Neural cell (in vitro differentiated cells): ENCODE data around the gene IFRD2. TPM values are rescaled to one million over a fixed set of nuclear protein-coding genes. Genes with fewer than 3 reads are reported as not detected.
"Not testable (repeated sequence)": the region's sequence is repeated elsewhere in the genome, so short reads cannot be mapped to it uniquely, and the experiment has no call there.

Experiments used
- H2AFZ ChIP-seq: fragments of 200-600, 300-800 bp; sonication (generic), shearing (Covaris generic); 2 replicates; pipeline ENCODE4 v1.6.0; 2014; ENCODE audit warnings: low read depth, mild to moderate bottlenecking, antibody characterized with exemption, low read length, moderate library complexity
- H3F3A ChIP-seq: fragments of 200-600 bp; shearing (Covaris generic); 2 replicates; pipeline ENCODE4 v1.6.1; 2016; ENCODE audit warnings: mild to moderate bottlenecking, moderate library complexity, mixed read lengths, antibody characterized with exemption, low read length; ENCODE audit not compliant: insufficient read depth, poor library complexity, severe bottlenecking
- H3K27ac ChIP-seq: fragments of 200-600, 300-800 bp; sonication (generic), shearing (Covaris generic); 2 replicates; pipeline ENCODE4 v1.5.1; 2014; ENCODE audit warnings: mild to moderate bottlenecking, low read length, moderate library complexity
- H3K27me3 ChIP-seq: fragments of 300-800, 200-600 bp; sonication (generic), shearing (Covaris generic); 2 replicates; pipeline ENCODE4 v1.6.0; 2014; ENCODE audit warnings: mild to moderate bottlenecking, low read depth, low read length, moderate library complexity; ENCODE audit not compliant: insufficient read depth
- H3K36me3 ChIP-seq: fragments of 300-800, 200-600 bp; sonication (generic), shearing (Covaris generic); 2 replicates; pipeline ENCODE4 v1.5.1; 2014; ENCODE audit warnings: mild to moderate bottlenecking, antibody characterized with exemption, low read length, moderate library complexity; ENCODE audit not compliant: insufficient read depth
- H3K4me2 ChIP-seq: fragments of 300-800, 200-600 bp; sonication (generic), shearing (Covaris generic); 2 replicates; pipeline ENCODE4 v1.6.0; 2014; ENCODE audit warnings: mild to moderate bottlenecking, low read length
- H3K4me3 ChIP-seq: fragments of 300-800, 200-600 bp; sonication (generic), shearing (Covaris generic); 2 replicates; pipeline ENCODE4 v1.5.1; 2014; ENCODE audit warnings: mild to moderate bottlenecking, low read length, moderate library complexity
- H3K79me2 ChIP-seq: fragments of 200-600 bp; shearing (Covaris generic); replicated peaks from 2 replicates; pipeline ENCODE4 v1.6.0; 2014; ENCODE audit warnings: mild to moderate bottlenecking, low read length, moderate library complexity; ENCODE audit not compliant: insufficient read depth
- H3K9ac ChIP-seq: fragments of 300-800, 200-600 bp; sonication (generic), shearing (Covaris generic); 2 replicates; pipeline ENCODE4 v1.6.1; 2016; ENCODE audit warnings: mild to moderate bottlenecking, low read length, mixed read lengths
- H3K9me2 ChIP-seq: fragments of 200-600 bp; shearing (Covaris generic); 2 replicates; pipeline ENCODE4 v1.6.1; 2016; ENCODE audit warnings: mild to moderate bottlenecking, low read length, mixed read lengths; ENCODE audit not compliant: insufficient read depth
- H3K9me3 ChIP-seq: fragments of 200-600, 300-800 bp; sonication (generic), shearing (Covaris generic); 2 replicates; pipeline ENCODE4 v1.6.1; 2016; ENCODE audit warnings: mild to moderate bottlenecking, mixed run types, low read length, moderate library complexity, mixed read lengths
- H4K20me1 ChIP-seq: fragments of 200-600 bp; shearing (Covaris generic); 2 replicates; pipeline ENCODE4 v1.6.1; 2016; ENCODE audit warnings: mild to moderate bottlenecking, mixed run types; ENCODE audit not compliant: insufficient read depth
- EP300 ChIP-seq: fragments of 450-650 bp; conservative IDR thresholded peaks from 2 replicates; pipeline ENCODE4 v1.6.1; 2014; ENCODE audit warnings: antibody characterized with exemption, mild to moderate bottlenecking, moderate library complexity; ENCODE audit not compliant: poor library complexity, severe bottlenecking
- EZH2 ChIP-seq: fragments of 200-600, 300-800 bp; shearing (Covaris generic), sonication (generic); IDR thresholded peaks from 2 replicates; pipeline ENCODE4 v1.6.1; 2014; ENCODE audit warnings: antibody characterized with exemption, low read length, borderline replicate concordance, mild to moderate bottlenecking; ENCODE audit not compliant: insufficient read depth, poor library complexity, severe bottlenecking
- MXI1 ChIP-seq: fragments of 450-650 bp; conservative IDR thresholded peaks from 2 replicates; pipeline ENCODE4 v1.6.1; 2014; ENCODE audit warnings: antibody characterized with exemption, mild to moderate bottlenecking; ENCODE audit not compliant: poor library complexity, severe bottlenecking
- POLR2AphosphoS5 ChIP-seq: IDR thresholded peaks from 2 replicates; pipeline ENCODE4 v1.6.1; 2012
- RAD21 ChIP-seq: fragments of 450-650 bp; conservative IDR thresholded peaks from 2 replicates; pipeline ENCODE4 v1.6.1; 2014; ENCODE audit warnings: antibody characterized with exemption, mild to moderate bottlenecking, moderate library complexity
- SMC3 ChIP-seq: fragments of 450-650 bp; conservative IDR thresholded peaks from 2 replicates; pipeline ENCODE4 v1.6.1; 2014; ENCODE audit warnings: antibody characterized with exemption, mild to moderate bottlenecking, moderate library complexity; ENCODE audit not compliant: poor library complexity
- TAF1 ChIP-seq: IDR thresholded peaks from 2 replicates; pipeline ENCODE4 v1.6.1; 2012; ENCODE audit warnings: low read depth
- polyA plus RNA-seq: library from polyadenylated mRNA; depleted of rRNA; stranded (reverse); fragments of >200 nt; gene quantifications from 2 replicates; pipeline ENCODE4 v1.2.3, GENCODE V29; 2014
- TF ChIP-seq, protein P1 (sequence below): IDR thresholded peaks from 2 replicates; pipeline ENCODE4 v1.6.1; 2012; ENCODE audit warnings: borderline replicate concordance
- TF ChIP-seq, protein P2 (sequence below): fragments of 450-650 bp; IDR thresholded peaks from 2 replicates; pipeline ENCODE4 v1.5.1; 2014; ENCODE audit warnings: antibody characterized with exemption, mild to moderate bottlenecking, moderate library complexity; ENCODE audit not compliant: poor library complexity, severe bottlenecking

The IFRD2 gene
- polyA plus RNA-seq, 1 donor from 2014 or later: 41.8 TPM

DNA sequence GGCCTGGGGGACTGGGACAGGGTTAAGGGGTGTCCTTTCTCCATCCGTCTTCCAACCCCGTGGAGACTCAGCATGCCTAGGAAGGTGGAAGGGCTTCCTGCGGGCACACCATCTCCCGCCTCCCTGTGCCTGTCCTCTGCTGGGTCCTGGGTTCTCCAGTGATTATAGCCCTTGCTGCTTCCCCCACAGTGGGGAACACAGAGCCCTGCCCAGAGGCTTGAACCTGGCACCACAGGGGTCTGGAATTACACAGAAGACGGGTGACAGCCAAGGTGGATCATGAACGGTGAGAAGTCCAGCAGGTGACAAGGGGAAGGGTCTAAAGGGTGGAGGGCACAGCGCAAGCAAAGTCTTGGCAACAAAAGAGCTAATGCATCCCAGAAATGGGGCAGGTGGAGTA lies 29.5 kb downstream of the IFRD2 start:
- no peaks in the 10 kb centered on the region for H3K9me2 ChIP-seq
- no peak overlapping the region for H3K4me2 ChIP-seq
- H3K9ac ChIP-seq: no peak overlapping the region
- no peak overlapping the region for H3K4me3 ChIP-seq
- H2AFZ ChIP-seq: no peak overlapping the region
- TF ChIP-seq POLR2AphosphoS5 (no peak), SMC3 (no peak), MXI1 (no peak), TAF1 (no peak)
- TF ChIP-seq, protein P1, sequence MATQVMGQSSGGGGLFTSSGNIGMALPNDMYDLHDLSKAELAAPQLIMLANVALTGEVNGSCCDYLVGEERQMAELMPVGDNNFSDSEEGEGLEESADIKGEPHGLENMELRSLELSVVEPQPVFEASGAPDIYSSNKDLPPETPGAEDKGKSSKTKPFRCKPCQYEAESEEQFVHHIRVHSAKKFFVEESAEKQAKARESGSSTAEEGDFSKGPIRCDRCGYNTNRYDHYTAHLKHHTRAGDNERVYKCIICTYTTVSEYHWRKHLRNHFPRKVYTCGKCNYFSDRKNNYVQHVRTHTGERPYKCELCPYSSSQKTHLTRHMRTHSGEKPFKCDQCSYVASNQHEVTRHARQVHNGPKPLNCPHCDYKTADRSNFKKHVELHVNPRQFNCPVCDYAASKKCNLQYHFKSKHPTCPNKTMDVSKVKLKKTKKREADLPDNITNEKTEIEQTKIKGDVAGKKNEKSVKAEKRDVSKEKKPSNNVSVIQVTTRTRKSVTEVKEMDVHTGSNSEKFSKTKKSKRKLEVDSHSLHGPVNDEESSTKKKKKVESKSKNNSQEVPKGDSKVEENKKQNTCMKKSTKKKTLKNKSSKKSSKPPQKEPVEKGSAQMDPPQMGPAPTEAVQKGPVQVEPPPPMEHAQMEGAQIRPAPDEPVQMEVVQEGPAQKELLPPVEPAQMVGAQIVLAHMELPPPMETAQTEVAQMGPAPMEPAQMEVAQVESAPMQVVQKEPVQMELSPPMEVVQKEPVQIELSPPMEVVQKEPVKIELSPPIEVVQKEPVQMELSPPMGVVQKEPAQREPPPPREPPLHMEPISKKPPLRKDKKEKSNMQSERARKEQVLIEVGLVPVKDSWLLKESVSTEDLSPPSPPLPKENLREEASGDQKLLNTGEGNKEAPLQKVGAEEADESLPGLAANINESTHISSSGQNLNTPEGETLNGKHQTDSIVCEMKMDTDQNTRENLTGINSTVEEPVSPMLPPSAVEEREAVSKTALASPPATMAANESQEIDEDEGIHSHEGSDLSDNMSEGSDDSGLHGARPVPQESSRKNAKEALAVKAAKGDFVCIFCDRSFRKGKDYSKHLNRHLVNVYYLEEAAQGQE: no peak
- TF ChIP-seq, protein P2, sequence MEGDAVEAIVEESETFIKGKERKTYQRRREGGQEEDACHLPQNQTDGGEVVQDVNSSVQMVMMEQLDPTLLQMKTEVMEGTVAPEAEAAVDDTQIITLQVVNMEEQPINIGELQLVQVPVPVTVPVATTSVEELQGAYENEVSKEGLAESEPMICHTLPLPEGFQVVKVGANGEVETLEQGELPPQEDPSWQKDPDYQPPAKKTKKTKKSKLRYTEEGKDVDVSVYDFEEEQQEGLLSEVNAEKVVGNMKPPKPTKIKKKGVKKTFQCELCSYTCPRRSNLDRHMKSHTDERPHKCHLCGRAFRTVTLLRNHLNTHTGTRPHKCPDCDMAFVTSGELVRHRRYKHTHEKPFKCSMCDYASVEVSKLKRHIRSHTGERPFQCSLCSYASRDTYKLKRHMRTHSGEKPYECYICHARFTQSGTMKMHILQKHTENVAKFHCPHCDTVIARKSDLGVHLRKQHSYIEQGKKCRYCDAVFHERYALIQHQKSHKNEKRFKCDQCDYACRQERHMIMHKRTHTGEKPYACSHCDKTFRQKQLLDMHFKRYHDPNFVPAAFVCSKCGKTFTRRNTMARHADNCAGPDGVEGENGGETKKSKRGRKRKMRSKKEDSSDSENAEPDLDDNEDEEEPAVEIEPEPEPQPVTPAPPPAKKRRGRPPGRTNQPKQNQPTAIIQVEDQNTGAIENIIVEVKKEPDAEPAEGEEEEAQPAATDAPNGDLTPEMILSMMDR: no peak
- H4K20me1 ChIP-seq: no peaks in the 10 kb centered on the region
- H3K79me2 ChIP-seq: no peaks in the 10 kb centered on the region
- no peak overlapping the region for H3K27ac ChIP-seq
- H3K9me3 ChIP-seq: no peaks in the 10 kb centered on the region
- H3F3A ChIP-seq: peaks cover 5% of the 10 kb centered on the region
- no peaks in the 10 kb centered on the region for H3K27me3 ChIP-seq
- no peaks in the 10 kb centered on the region for H3K36me3 ChIP-seq

DNA sequence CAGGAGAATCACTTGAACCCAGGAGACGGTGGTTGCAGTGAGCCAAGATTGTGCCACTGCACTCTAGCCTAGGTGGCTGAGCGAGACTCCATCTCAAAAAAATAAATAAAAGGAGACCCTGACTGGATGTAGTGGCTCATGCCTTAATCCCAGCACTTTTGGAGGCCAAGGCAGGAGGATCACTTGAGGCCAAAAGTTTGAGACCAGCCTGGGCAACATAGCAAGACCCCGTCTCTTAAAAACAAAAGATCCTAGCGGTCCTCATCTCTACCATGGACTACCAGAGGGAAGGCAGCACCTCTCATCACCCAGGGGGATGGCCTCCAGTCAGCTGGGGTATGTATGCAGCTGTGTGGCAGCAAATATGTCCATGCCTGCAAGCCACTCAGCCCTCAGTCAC lies 30.0 kb downstream of the IFRD2 start:
- not testable (repeated sequence) for H3K9me3 ChIP-seq, H3F3A ChIP-seq, H3K27ac ChIP-seq, H3K9ac ChIP-seq, H3K27me3 ChIP-seq, H2AFZ ChIP-seq, H3K4me3 ChIP-seq, H4K20me1 ChIP-seq, H3K36me3 ChIP-seq, H3K4me2 ChIP-seq, H3K9me2 ChIP-seq, H3K79me2 ChIP-seq

DNA sequence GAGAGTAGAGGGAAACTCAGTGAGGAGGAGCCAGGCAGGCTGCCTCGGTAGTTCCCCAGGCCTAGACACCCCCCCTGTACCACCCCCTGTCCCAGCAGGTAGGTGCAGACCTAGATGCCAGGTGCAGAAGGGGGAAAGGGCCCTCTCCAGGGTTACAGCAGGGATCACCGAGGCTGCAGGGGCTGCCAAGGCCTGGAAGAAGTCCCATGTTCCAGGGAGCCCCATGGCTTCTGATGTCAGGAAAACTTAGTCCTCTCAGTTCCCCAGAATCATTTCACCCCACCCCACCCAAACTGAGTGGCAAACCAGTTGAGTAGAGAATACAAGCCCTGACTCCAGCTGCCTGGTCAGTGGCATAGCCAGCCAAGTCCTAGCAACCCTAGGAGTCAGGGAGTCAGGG lies 30.7 kb downstream of the IFRD2 start:
- Histone ChIP-seq H3K4me2 (no peak overlapping the region), H3K27ac (no peak overlapping the region), H3K9me2 (no peaks in the 10 kb centered on the region), H4K20me1 (no peaks in the 10 kb centered on the region), H3K36me3 (peaks cover 5% of the 10 kb centered on the region), H3K27me3 (no peaks in the 10 kb centered on the region), H3K79me2 (no peaks in the 10 kb centered on the region), H2AFZ (no peak overlapping the region), H3K9ac (peak overlapping the region; percentile 95), H3F3A (peaks cover 5% of the 10 kb centered on the region), H3K4me3 (no peak overlapping the region), H3K9me3 (no peaks in the 10 kb centered on the region)
- TF ChIP-seq, protein P2: no peak
- TF ChIP-seq, protein P1: no peak
- TF ChIP-seq POLR2AphosphoS5: no peak
- no peak for TF ChIP-seq TAF1
- TF ChIP-seq SMC3: no peak
- TF ChIP-seq EP300: no peak
- TF ChIP-seq RAD21: no peak
- no peak for TF ChIP-seq EZH2
- no peak for TF ChIP-seq MXI1
